ENCODE measurements around the gene C3orf52.

DNA sequence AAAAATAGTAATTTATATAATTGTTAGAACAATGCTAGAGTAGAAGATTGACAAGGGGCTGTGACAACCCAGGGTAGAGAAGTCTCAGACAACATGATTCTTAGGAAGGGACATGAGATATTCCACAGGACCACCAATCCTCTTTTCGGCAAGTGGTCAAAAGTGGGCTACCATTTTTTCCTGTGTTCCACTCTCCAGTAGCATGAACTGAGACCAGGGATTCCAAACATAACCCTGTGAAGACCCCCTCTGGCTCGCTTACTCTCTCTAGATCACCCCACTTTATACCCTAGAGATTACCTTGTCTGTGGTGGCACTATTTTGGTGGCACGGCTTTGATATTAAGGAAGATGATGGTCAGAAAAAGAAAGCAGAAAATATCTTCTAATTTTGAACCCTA lies 45.9 kb downstream of the C3orf52 start:
- TF ChIP-seq, protein P1, sequence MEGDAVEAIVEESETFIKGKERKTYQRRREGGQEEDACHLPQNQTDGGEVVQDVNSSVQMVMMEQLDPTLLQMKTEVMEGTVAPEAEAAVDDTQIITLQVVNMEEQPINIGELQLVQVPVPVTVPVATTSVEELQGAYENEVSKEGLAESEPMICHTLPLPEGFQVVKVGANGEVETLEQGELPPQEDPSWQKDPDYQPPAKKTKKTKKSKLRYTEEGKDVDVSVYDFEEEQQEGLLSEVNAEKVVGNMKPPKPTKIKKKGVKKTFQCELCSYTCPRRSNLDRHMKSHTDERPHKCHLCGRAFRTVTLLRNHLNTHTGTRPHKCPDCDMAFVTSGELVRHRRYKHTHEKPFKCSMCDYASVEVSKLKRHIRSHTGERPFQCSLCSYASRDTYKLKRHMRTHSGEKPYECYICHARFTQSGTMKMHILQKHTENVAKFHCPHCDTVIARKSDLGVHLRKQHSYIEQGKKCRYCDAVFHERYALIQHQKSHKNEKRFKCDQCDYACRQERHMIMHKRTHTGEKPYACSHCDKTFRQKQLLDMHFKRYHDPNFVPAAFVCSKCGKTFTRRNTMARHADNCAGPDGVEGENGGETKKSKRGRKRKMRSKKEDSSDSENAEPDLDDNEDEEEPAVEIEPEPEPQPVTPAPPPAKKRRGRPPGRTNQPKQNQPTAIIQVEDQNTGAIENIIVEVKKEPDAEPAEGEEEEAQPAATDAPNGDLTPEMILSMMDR (IDR thresholded peaks at IDR 0.05): no peak
- TF ChIP-seq POLR2A (IDR thresholded peaks at IDR 0.05) (no peak), EP300 (IDR thresholded peaks at IDR 0.05) (no peak), POLR2AphosphoS5 (IDR thresholded peaks at IDR 0.05) (no peak)
